ENCODE data around the gene NLRP8.
"Not testable (repeated sequence)": the region's sequence is repeated elsewhere in the genome, so short reads cannot be mapped to it uniquely, and the experiment has no call there.

Gene NLRP8

GRCh38 chr19:55980415-55980814 is 32.8 kb downstream of the NLRP8 start:
- DNase-seq, result no peak

GRCh38 chr19:55985254-55985653 is 37.6 kb downstream of the NLRP8 start:
- no peak for DNase-seq

- DNase-seq, result no peak
These were observed 38.9 kb downstream of the NLRP8 start, which contains the start of gene NLRP5 for GRCh38 chr19:55986487-55986886. NLRP5 (plus strand) TSS chr19:55986775.

GRCh38 chr19:55990831-55991230 is 43.2 kb downstream of the NLRP8 start:
- no peak for DNase-seq

- no peak for DNase-seq
These were observed 45.9 kb downstream of the NLRP8 start for GRCh38 chr19:55993492-55993891.

GRCh38 chr19:56014765-56015164 is 67.1 kb downstream of the NLRP8 start:
- no peak for DNase-seq

- no peak for DNase-seq
These were observed 68.1 kb downstream of the NLRP8 start for GRCh38 chr19:56015756-56016155.

GRCh38 chr19:56019325-56019724 is 71.7 kb downstream of the NLRP8 start:
- not testable (repeated sequence) for DNase-seq

- DNase-seq, result not testable (repeated sequence)
These were observed 72.8 kb downstream of the NLRP8 start for GRCh38 chr19:56020355-56020975.

GRCh38 chr19:56026769-56027168 is 79.1 kb downstream of the NLRP8 start:
- no peak for DNase-seq
